ENCODE measurements around the gene KRTAP12-3. TPM values are rescaled to one million over a fixed set of nuclear protein-coding genes. Genes with fewer than 3 reads are reported as not detected.
"Not testable (repeated sequence)": the region's sequence is repeated elsewhere in the genome, so short reads cannot be mapped to it uniquely, and the experiment has no call there.

KRTAP12-3 gene
- total and polyA plus RNA-seq, 4 donors, result not detected

DNA sequence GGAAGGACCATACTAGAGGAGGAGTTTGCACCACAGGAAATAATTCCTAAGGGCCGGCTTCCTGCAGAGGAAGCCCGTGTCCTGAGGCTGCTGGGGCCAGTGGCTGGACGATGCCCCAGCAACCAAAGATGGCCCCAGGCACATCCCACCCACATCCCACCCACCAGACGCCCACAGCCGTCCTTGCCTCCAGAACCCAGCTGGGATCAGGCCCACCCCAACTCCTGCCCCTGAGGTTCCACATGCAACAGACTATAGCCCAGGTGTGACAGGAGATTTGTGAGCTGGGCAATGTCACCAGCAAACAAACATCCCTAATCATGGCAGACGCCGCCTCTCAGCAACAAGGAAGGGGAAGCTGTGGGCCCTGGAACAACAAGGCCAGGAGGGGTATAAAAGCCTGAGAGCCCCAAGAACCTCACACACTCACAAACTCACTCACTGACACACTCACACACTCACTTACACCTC, 31.0 kb upstream of the KRTAP12-3 start, which contains the start of gene KRTAP10-9:
Gene KRTAP10-9, plus strand, starts transcription at position 421 of the 471 bp plus-strand sequence. CDS start 79 bp downstream, outside the sequence.
- TF ChIP-seq HNF4A (conservative IDR thresholded peaks at IDR 0.05) (no peak), NR2F2 (IDR thresholded peaks at IDR 0.05) (no peak), GABPA (IDR thresholded peaks at IDR 0.05 in 1 of 2, conservative IDR thresholded peaks at IDR 0.05 in 1 of 2) (no peak), MAX (IDR thresholded peaks at IDR 0.05) (no peak), YY1 (IDR thresholded peaks at IDR 0.05) (no peak), FOXA1 (IDR thresholded peaks at IDR 0.05) (no peak), RAD21 (IDR thresholded peaks at IDR 0.05) (no peak), ATF3 (IDR thresholded peaks at IDR 0.05) (no peak), SP1 (IDR thresholded peaks at IDR 0.05) (no peak), JUND (IDR thresholded peaks at IDR 0.05) (no peak), HNF4G (IDR thresholded peaks at IDR 0.05) (no peak)
- TF ChIP-seq, protein P1, sequence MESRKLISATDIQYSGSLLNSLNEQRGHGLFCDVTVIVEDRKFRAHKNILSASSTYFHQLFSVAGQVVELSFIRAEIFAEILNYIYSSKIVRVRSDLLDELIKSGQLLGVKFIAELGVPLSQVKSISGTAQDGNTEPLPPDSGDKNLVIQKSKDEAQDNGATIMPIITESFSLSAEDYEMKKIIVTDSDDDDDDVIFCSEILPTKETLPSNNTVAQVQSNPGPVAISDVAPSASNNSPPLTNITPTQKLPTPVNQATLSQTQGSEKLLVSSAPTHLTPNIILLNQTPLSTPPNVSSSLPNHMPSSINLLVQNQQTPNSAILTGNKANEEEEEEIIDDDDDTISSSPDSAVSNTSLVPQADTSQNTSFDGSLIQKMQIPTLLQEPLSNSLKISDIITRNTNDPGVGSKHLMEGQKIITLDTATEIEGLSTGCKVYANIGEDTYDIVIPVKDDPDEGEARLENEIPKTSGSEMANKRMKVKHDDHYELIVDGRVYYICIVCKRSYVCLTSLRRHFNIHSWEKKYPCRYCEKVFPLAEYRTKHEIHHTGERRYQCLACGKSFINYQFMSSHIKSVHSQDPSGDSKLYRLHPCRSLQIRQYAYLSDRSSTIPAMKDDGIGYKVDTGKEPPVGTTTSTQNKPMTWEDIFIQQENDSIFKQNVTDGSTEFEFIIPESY (IDR thresholded peaks at IDR 0.05), result no peak
- Histone ChIP-seq H3K9ac (ENCODE audit: low read depth in 1 of 2, low read length in 2 of 2) (no peak within 1 kb of the TSS), H3K36me3 (ENCODE audit: control insufficient read depth in 4 of 4, insufficient read depth in 3 of 4, low read depth in 1 of 4, low read length in 3 of 4) (no peaks in the 10 kb centered on the region), H3K4me3 (ENCODE audit: low read depth in 1 of 3, low read length in 3 of 3) (no peak within 1 kb of the TSS), H3K4me1 (ENCODE audit: control insufficient read depth in 4 of 4, insufficient read depth in 4 of 4, low read length in 3 of 4) (no peaks in the 10 kb centered on the region), H3K27me3 (ENCODE audit: control insufficient read depth in 4 of 4, insufficient read depth in 4 of 4, low read length in 3 of 4) (no peaks in the 10 kb centered on the region), H3K27ac (ENCODE audit: low read depth in 1 of 2, low read length in 2 of 2) (no peak within 1 kb of the TSS), H3K9me3 (ENCODE audit: control insufficient read depth in 4 of 4, low read length in 3 of 4) (peaks cover 2 to 12% (median 4%) of the 10 kb centered on the region in 4 donors)
- no peak for DNase-seq (ENCODE audit: low spot score)
- 60% methylated on average over 7 of the region's 7 CpGs for WGBS

DNA sequence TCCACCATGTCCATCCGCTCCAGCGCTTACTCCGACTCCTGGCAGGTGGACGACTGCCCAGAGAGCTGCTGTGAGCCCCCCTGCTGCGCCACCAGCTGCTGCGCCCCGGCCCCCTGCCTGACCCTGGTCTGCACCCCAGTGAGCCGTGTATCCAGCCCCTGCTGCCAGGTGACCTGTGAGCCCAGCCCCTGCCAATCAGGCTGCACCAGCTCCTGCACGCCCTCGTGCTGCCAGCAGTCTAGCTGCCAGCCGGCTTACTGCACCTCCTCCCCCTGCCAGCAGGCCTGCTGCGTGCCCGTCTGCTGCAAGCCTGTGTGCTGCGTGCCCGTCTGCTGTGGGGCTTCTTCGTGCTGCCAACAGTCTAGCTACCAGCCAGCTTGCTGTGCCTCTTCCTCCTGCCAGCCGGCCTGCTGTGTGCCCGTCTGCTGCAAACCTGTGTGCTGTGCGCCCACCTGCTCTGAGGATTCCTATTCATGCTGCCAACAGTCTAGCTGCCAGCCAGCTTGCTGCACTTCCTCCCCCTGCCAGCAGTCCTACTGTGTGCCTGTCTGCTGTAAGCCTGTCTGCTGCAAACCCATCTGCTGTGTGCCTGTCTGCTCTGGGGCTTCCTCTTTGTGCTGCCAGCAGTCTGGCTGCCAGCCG, 30.4 kb upstream of the KRTAP12-3 start:
- H3K9me3 ChIP-seq (ENCODE audit: control insufficient read depth in 4 of 4, low read length in 3 of 4), result peaks cover 3 to 12% (median 6%) of the 10 kb centered on the region in 4 donors
- DNase-seq (ENCODE audit: low spot score); H3K27me3 ChIP-seq (ENCODE audit: control insufficient read depth in 4 of 4, insufficient read depth in 4 of 4, low read length in 3 of 4); H3K4me3 ChIP-seq (ENCODE audit: low read depth in 1 of 3, low read length in 3 of 3); H3K36me3 ChIP-seq (ENCODE audit: control insufficient read depth in 4 of 4, insufficient read depth in 3 of 4, low read depth in 1 of 4, low read length in 3 of 4); H3K4me1 ChIP-seq (ENCODE audit: control insufficient read depth in 4 of 4, insufficient read depth in 4 of 4, low read length in 3 of 4); H3K9ac ChIP-seq (ENCODE audit: low read depth in 1 of 2, low read length in 2 of 2); H3K27ac ChIP-seq (ENCODE audit: low read depth in 1 of 2, low read length in 2 of 2): not testable (repeated sequence)
- 85% methylated on average over 20 of the region's 20 CpGs for WGBS

- H3K4me1 ChIP-seq (ENCODE audit: control insufficient read depth in 4 of 4, insufficient read depth in 4 of 4, low read length in 3 of 4); DNase-seq (ENCODE audit: low spot score); H3K4me3 ChIP-seq (ENCODE audit: low read depth in 1 of 3, low read length in 3 of 3); H3K36me3 ChIP-seq (ENCODE audit: control insufficient read depth in 4 of 4, insufficient read depth in 3 of 4, low read depth in 1 of 4, low read length in 3 of 4); H3K9ac ChIP-seq (ENCODE audit: low read depth in 1 of 2, low read length in 2 of 2); H3K27me3 ChIP-seq (ENCODE audit: control insufficient read depth in 4 of 4, insufficient read depth in 4 of 4, low read length in 3 of 4); H3K27ac ChIP-seq (ENCODE audit: low read depth in 1 of 2, low read length in 2 of 2): not testable (repeated sequence)
- 46% methylated on average over 15 of the region's 15 CpGs for WGBS
- peaks cover 3 to 11% (median 7%) of the 10 kb centered on the region in 4 donors for H3K9me3 ChIP-seq (ENCODE audit: control insufficient read depth in 4 of 4, low read length in 3 of 4)
Measured at GRCh38 chr21:44627831-44628233, 29.9 kb upstream of the KRTAP12-3 start.

All from liver (tissue), 9 donors.